Psoas muscle (tissue), 8 donors: ENCODE measurements around the gene BHLHE40. TPM values are rescaled to one million over a fixed set of nuclear protein-coding genes. Genes with fewer than 3 reads are reported as not detected.
"Not testable (repeated sequence)": the region's sequence is repeated elsewhere in the genome, so short reads cannot be mapped to it uniquely, and the experiment has no call there.

Source experiments
- ATAC-seq, 4 donors: fragments of 200-7000 bp; cut with Tn5 transposase; one replicate each; pipeline ENCODE4 v1.9.1; 2020; ENCODE audit warnings: moderate library complexity in 3 of 4, mild to moderate bottlenecking in 2 of 4
- DNase-seq, 2 donors: peaks; one replicate each; pipeline ENCODE4 v3.0.0-alpha.2; 2020
- H3K27ac ChIP-seq: fragments of 200-600 bp; one replicate; pipeline ENCODE4 v1.8.0; 2022
- H3K27me3 ChIP-seq, 3 donors: fragments of 200-600 bp in 1 of 3; one replicate each; pipeline versions ENCODE4 v1.6.1 to v1.8.0; 2013 to 2022; ENCODE audit warnings: low read length in 2 of 3, mild to moderate bottlenecking in 2 of 3, moderate library complexity in 1 of 3; ENCODE audit not compliant: insufficient read depth in 3 of 3
- H3K36me3 ChIP-seq, 2 donors: fragments of 200-600 bp in 1 of 2; one replicate each; pipeline versions ENCODE4 v1.6.1 to v1.8.0; 2013 to 2022; ENCODE audit warnings: low read depth in 1 of 2, mild to moderate bottlenecking in 1 of 2, moderate library complexity in 1 of 2; ENCODE audit not compliant: insufficient read depth in 1 of 2
- H3K4me1 ChIP-seq: fragments of 200-600 bp; one replicate; pipeline ENCODE4 v1.8.0; 2022
- H3K4me3 ChIP-seq: fragments of 200-600 bp; one replicate; pipeline ENCODE4 v1.8.0; 2022; ENCODE audit warnings: mild to moderate bottlenecking
- H3K9me3 ChIP-seq: fragments of 200-600 bp; one replicate; pipeline ENCODE4 v1.8.0; 2022
- WGBS, 3 donors: extraction: QIAGEN DNeasy Blood & Tissue Kit; methylation state at CpG; one replicate each; pipeline versions ENCODE4 v1.1.6 to v1.1.7; 2013; 5-methylcytosine and 5-hydroxymethylcytosine counted together
- intact Hi-C, 2 donors: fragments of 100-400 bp; cut with DNase I; formaldehyde crosslinking; loops; one replicate each; pipeline versions ENCODE4 v1.11.0 to v1.14.2; 2022
- polyA plus RNA-seq, 3 donors: library from polyadenylated mRNA; stranded (reverse); fragments of 200-250 nt; gene quantifications; one replicate each; pipeline ENCODE4 v1.2.3, GENCODE V29; 2013
- total RNA-seq, 4 donors: library from RNA; stranded (reverse); fragmentation: NEBNext Ultra II Directional in 2 of 4; extraction: Animal tissue kit (Norgen Biotek cat#: 25700) in 2 of 4; gene quantifications; one replicate each; pipeline versions ENCODE4 v1.2.1 to v1.2.4, GENCODE V29; 2021 to 2023
- TF ChIP-seq, protein P1 (sequence below): fragments of 200-600 bp; IDR thresholded peaks from one replicate; pipeline ENCODE4 v1.8.0; 2022; ENCODE audit warnings: antibody characterized with exemption
- donor health status: healthy with polysubstance abuse.
- donor health status: DM: no; HTN: no; CAD: no; lungs with moderate emphysema.
- donor health status: Bipolar disorder and iron deficiency.
- donor health status: healthy.
- donor health status: DM: yes; HTN: yes; CAD: no.
- donor health status: DM: no; HTN: no; CAD: no.
- donor health status: DM: no; HTN: no; CAD: no.
- donor health status: DM: yes; HTN: yes; CAD: no.

Gene BHLHE40
- total and polyA plus RNA-seq, 7 donors: 16.7 to 143 (median 65.1) TPM

DNA sequence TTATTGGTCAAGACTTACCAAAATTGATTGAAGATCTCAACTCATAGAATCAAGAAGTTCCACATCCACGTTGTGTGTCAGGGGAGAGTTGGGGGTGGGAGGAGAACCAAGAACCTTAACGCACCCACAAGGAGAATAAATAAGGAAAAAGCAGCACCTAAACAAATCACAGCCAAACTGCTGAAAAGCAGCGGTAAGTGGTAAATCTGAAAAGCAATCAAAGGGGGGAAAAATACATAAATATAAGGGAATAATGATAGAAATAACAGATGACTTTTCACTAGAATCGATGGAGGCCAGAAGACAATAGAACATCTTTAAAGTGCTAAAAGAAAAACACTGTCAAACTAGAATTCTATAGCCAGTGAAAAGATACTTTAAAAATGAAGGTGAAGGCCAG, 20.1 kb upstream of the BHLHE40 start:
- Histone ChIP-seq H3K4me3 (no peak overlapping the region), H3K27me3 (no peaks in the 10 kb centered on the region), H3K9me3 (peaks cover 4% of the 10 kb centered on the region), H3K27ac (no peak overlapping the region), H3K4me1 (no peaks in the 10 kb centered on the region), H3K36me3 (no peaks in the 10 kb centered on the region)
- ATAC-seq (no peak), DNase-seq (no peak)
- 71 to 97% (median 94%) methylated on average over 4 of the region's 4 CpGs for WGBS, 3 donors
- intact Hi-C loops: no loop called here
- TF ChIP-seq, protein P1, sequence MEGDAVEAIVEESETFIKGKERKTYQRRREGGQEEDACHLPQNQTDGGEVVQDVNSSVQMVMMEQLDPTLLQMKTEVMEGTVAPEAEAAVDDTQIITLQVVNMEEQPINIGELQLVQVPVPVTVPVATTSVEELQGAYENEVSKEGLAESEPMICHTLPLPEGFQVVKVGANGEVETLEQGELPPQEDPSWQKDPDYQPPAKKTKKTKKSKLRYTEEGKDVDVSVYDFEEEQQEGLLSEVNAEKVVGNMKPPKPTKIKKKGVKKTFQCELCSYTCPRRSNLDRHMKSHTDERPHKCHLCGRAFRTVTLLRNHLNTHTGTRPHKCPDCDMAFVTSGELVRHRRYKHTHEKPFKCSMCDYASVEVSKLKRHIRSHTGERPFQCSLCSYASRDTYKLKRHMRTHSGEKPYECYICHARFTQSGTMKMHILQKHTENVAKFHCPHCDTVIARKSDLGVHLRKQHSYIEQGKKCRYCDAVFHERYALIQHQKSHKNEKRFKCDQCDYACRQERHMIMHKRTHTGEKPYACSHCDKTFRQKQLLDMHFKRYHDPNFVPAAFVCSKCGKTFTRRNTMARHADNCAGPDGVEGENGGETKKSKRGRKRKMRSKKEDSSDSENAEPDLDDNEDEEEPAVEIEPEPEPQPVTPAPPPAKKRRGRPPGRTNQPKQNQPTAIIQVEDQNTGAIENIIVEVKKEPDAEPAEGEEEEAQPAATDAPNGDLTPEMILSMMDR: no peak

DNA sequence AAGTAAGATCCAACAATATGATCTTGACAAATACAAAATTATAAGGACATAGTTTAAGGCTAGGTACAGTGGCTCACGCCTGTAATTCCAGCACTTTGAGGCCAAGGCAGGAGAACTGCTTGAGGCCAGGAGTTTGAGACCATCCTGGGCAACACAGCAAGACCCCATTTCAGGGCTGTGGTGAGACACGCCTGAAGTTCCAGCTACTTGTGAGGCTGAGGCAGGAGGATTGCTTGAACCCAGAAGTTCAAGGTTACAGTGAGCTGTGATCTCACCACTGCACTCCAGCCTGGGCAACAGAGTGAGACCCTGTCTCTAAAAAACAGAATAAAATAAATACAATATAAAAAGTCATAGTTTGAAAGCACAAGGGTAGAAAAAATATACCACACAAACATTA, 17.4 kb upstream of the BHLHE40 start:
- H3K36me3 ChIP-seq, H3K27ac ChIP-seq, DNase-seq, ATAC-seq, H3K4me3 ChIP-seq, intact Hi-C loops, H3K9me3 ChIP-seq, H3K4me1 ChIP-seq, H3K27me3 ChIP-seq: not testable (repeated sequence)
- WGBS, 3 donors: 94 to 97% (median 97%) methylated on average over 2 of the region's 2 CpGs

GRCh38 chr3:4963669-4964570, 15.3 kb upstream of the BHLHE40 start:
- Histone ChIP-seq H3K27me3 (no peaks in the 10 kb centered on the region), H3K27ac (no peak overlapping the region), H3K4me3 (no peak overlapping the region), H3K4me1 (no peaks in the 10 kb centered on the region), H3K36me3 (no peaks in the 10 kb centered on the region), H3K9me3 (peaks cover 4% of the 10 kb centered on the region)
- intact Hi-C loops: no loop called here
- DNase-seq (no peak), ATAC-seq (no peak)
- TF ChIP-seq, protein P1: no peak
- WGBS, 3 donors: 96 to 97% (median 97%) methylated on average over 1 of the region's 1 CpG

GRCh38 chr3:4966006-4966405, 13.2 kb upstream of the BHLHE40 start:
- H3K27ac ChIP-seq, ATAC-seq, H3K4me1 ChIP-seq, DNase-seq, intact Hi-C loops, H3K36me3 ChIP-seq, H3K4me3 ChIP-seq, H3K27me3 ChIP-seq, H3K9me3 ChIP-seq: not testable (repeated sequence)
- 48 to 70% (median 56%) methylated on average over 5 of the region's 5 CpGs for WGBS, 3 donors

DNA sequence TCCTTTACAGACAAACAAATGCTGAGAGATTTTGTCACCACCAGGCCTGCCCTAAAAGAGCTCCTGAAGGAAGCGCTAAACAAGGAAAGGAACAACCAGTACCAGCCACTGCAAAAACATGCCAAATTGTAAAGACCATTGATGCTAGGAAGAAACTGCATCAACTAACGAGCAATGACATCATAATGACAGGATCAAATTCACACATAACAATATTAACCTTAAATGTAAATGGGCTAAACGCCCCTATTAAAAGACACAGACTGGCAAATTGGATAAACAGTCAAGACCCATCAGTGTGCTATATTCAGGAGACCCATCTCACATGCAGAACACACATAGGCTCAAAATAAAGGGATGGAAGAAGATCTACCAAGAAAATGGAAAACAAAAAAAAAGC, 11.6 kb upstream of the BHLHE40 start:
- H3K27me3 ChIP-seq, intact Hi-C loops, H3K36me3 ChIP-seq, DNase-seq, H3K27ac ChIP-seq, H3K4me1 ChIP-seq, H3K4me3 ChIP-seq, H3K9me3 ChIP-seq, ATAC-seq: not testable (repeated sequence)
- WGBS, 3 donors: 74 to 83% (median 76%) methylated on average over 3 of the region's 3 CpGs

DNA sequence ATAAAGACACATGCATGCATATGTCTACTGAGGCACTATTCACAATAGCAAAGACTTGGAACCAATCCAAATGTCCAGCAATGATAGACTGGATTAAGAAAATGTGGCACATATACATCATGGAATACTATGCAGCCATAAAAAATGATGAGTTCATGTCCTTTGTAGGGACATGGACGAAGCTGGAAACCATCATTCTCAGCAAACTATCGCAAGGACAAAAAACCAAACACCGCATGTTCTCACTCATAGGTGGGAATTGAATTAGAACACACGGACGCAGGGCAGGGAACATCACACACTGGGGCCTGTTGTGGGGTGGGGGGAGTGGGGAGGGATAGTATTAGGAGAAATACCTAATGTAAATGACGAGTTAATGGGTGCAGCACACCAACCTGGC, 7.8 kb upstream of the BHLHE40 start:
- intact Hi-C loops: not testable (repeated sequence)
- WGBS, 3 donors: 95 to 97% (median 96%) methylated on average over 6 of the region's 6 CpGs

More for the DNA sequence above, 7.8 kb upstream of the BHLHE40 start:
- H3K27me3 ChIP-seq, H3K4me3 ChIP-seq, DNase-seq, ATAC-seq, H3K9me3 ChIP-seq, H3K4me1 ChIP-seq, H3K27ac ChIP-seq, H3K36me3 ChIP-seq: not testable (repeated sequence)
